HG03103 (cell line): ENCODE measurements around the gene DCP1B.

ENCODE experiments used
- ATAC-seq: cut with Tn5 transposase; IDR thresholded peaks from one replicate; pipeline ENCODE4 v1.9.1; 2021; ENCODE audit warnings: low read depth; ENCODE audit not compliant: unreplicated experiment

DCP1B gene

GRCh38 chr12:1911598-1912575, 92.4 kb downstream of the DCP1B start:
- ATAC-seq = no peak

GRCh38 chr12:1910468-1910867, 93.8 kb downstream of the DCP1B start:
- ATAC-seq = no peak

GRCh38 chr12:1908758-1909157, 95.5 kb downstream of the DCP1B start:
- ATAC-seq = no peak

GRCh38 chr12:1907652-1908611, 96.3 kb downstream of the DCP1B start:
- no peak for ATAC-seq

GRCh38 chr12:1906579-1906978, 97.7 kb downstream of the DCP1B start:
- ATAC-seq = no peak

- no peak for ATAC-seq
Measured at GRCh38 chr12:1904875-1905274, 99.4 kb downstream of the DCP1B start.

- no peak for ATAC-seq
Measured at GRCh38 chr12:1896964-1897363, 107.3 kb downstream of the DCP1B start.
